KMS-11 (cell line): ENCODE measurements around the gene RASSF10.

Experiments
- H2AFZ ChIP-seq: fragments of 200-600 bp; sonication (generic); 2 replicates; pipeline ENCODE4 v1.6.1; 2016; ENCODE audit warnings: antibody characterized with exemption, mixed run types, low read depth
- H3K27ac ChIP-seq: fragments of 200-600 bp; sonication (generic); 2 replicates; pipeline ENCODE4 v1.6.1; 2016; ENCODE audit warnings: mild to moderate bottlenecking, mixed run types
- H3K27me3 ChIP-seq: fragments of 200-600 bp; sonication (generic); 2 replicates; pipeline ENCODE4 v1.6.1; 2017; ENCODE audit warnings: mild to moderate bottlenecking, low read depth, mixed run types, moderate library complexity; ENCODE audit not compliant: insufficient read depth
- H3K36me3 ChIP-seq: fragments of 200-600 bp; sonication (generic); 2 replicates; pipeline ENCODE4 v1.6.1; 2017; ENCODE audit warnings: mild to moderate bottlenecking, mixed run types; ENCODE audit not compliant: insufficient read depth
- H3K4me1 ChIP-seq: fragments of 200-600 bp; sonication (generic); 2 replicates; pipeline ENCODE4 v1.6.1; 2016; ENCODE audit warnings: mild to moderate bottlenecking, low read depth, mixed run types; ENCODE audit not compliant: poor library complexity, severe bottlenecking
- H3K4me2 ChIP-seq: fragments of 200-600 bp; sonication (generic); 2 replicates; pipeline ENCODE4 v1.7.0; 2016; ENCODE audit warnings: mild to moderate bottlenecking, mixed run types
- H3K4me3 ChIP-seq: fragments of 200-600 bp; sonication (generic); IDR thresholded peaks from 2 replicates; pipeline ENCODE4 v1.6.1; 2017; ENCODE audit warnings: low read depth, low read length, mixed read lengths; ENCODE audit not compliant: insufficient read depth
- H3K79me2 ChIP-seq: fragments of 200-600 bp; sonication (generic); 2 replicates; pipeline ENCODE4 v1.6.1; 2016; ENCODE audit warnings: low read depth, mixed run types; ENCODE audit not compliant: insufficient read depth
- H3K9ac ChIP-seq: fragments of 200-600 bp; sonication (generic); 2 replicates; pipeline ENCODE4 v1.6.1; 2016; ENCODE audit warnings: mild to moderate bottlenecking, mixed run types
- H4K20me1 ChIP-seq: fragments of 200-600 bp; sonication (generic); 2 replicates; pipeline ENCODE4 v1.6.1; 2016; ENCODE audit warnings: mild to moderate bottlenecking, mixed run types; ENCODE audit not compliant: insufficient read depth
- CTCF ChIP-seq: fragments of 200-600 bp; sonication (generic); conservative IDR thresholded peaks from 2 replicates; pipeline ENCODE4 v1.6.1; 2017; ENCODE audit warnings: low read depth, mild to moderate bottlenecking, antibody characterized with exemption, low read length, moderate library complexity, mixed read lengths

The RASSF10 gene

GRCh38 chr11:13008625-13009475 is at the start of gene RASSF10:
RASSF10 (plus strand) TSS chr11:13009316; CDS start chr11:13009577, 261 bp downstream.
- no peak within 1 kb of the TSS for H3K27ac ChIP-seq
- H2AFZ ChIP-seq = no peak within 1 kb of the TSS
- H3K79me2 ChIP-seq = no peaks in the 10 kb centered on the region
- no peaks in the 10 kb centered on the region for H3K4me1 ChIP-seq
- no peaks in the 10 kb centered on the region for H3K36me3 ChIP-seq
- H3K4me2 ChIP-seq = no peak within 1 kb of the TSS
- no peak within 1 kb of the TSS for H3K9ac ChIP-seq
- H4K20me1 ChIP-seq = no peaks in the 10 kb centered on the region
- TF ChIP-seq CTCF = no peak
- no peaks in the 10 kb centered on the region for H3K27me3 ChIP-seq
- no peak within 1 kb of the TSS for H3K4me3 ChIP-seq

- H3K36me3 ChIP-seq = no peaks in the 10 kb centered on the region
- no peak overlapping the region for H3K4me2 ChIP-seq
Observed at GRCh38 chr11:12961615-12962014, 47.5 kb upstream of the RASSF10 start.

GRCh38 chr11:12962306-12962705 is 46.8 kb upstream of the RASSF10 start:
- Histone ChIP-seq H3K27me3 (no peaks in the 10 kb centered on the region), H3K4me1 (peaks cover 3% of the 10 kb centered on the region), H3K4me2 (no peak overlapping the region), H4K20me1 (no peaks in the 10 kb centered on the region), H3K27ac (no peak overlapping the region), H3K9ac (no peak overlapping the region), H3K4me3 (no peak overlapping the region), H2AFZ (no peak overlapping the region), H3K79me2 (no peaks in the 10 kb centered on the region), H3K36me3 (no peaks in the 10 kb centered on the region)
- no peak for TF ChIP-seq CTCF

More at GRCh38 chr11:12961615-12962014, 47.5 kb upstream of the RASSF10 start:
- Histone ChIP-seq H3K4me3 (no peak overlapping the region), H3K27ac (no peak overlapping the region), H3K27me3 (no peaks in the 10 kb centered on the region), H3K79me2 (no peaks in the 10 kb centered on the region), H3K4me1 (peaks cover 3% of the 10 kb centered on the region), H3K9ac (no peak overlapping the region), H4K20me1 (no peaks in the 10 kb centered on the region), H2AFZ (no peak overlapping the region)
- TF ChIP-seq CTCF = no peak

- Histone ChIP-seq H3K27me3 (no peaks in the 10 kb centered on the region), H3K4me2 (no peak overlapping the region), H3K9ac (no peak overlapping the region), H3K4me3 (no peak overlapping the region), H3K4me1 (peaks cover 3% of the 10 kb centered on the region), H3K27ac (no peak overlapping the region), H3K79me2 (no peaks in the 10 kb centered on the region), H3K36me3 (no peaks in the 10 kb centered on the region), H4K20me1 (no peaks in the 10 kb centered on the region), H2AFZ (no peak overlapping the region)
- TF ChIP-seq CTCF = no peak
Observed at GRCh38 chr11:12963051-12963450, 46.1 kb upstream of the RASSF10 start.
